B cell (primary cell): ENCODE data around the gene SLC2A4RG. TPM values are rescaled to one million over a fixed set of nuclear protein-coding genes. Genes with fewer than 3 reads are reported as not detected.

Source experiments
- ATAC-seq: fragments of 200-7000 bp; cut with Tn5 transposase; one replicate; pipeline ENCODE4 v1.10.0; 2021; ENCODE audit warnings: low read depth, mild to moderate bottlenecking, moderate number of reproducible peaks, moderate library complexity
- CTCF ChIA-PET: fragments of 350-600 bp; sonication (Branson Sonifier 250); formaldehyde crosslinking; loops from one replicate; lab custom pipeline; 2021; ENCODE audit warnings: antibody characterized with exemption, inconsistent platforms; lab: Charles Lee
- POLR2A ChIA-PET: fragments of 350-600 bp; sonication (Branson Sonifier 250); formaldehyde crosslinking; loops from one replicate; lab custom pipeline; 2021; ENCODE audit warnings: antibody characterized with exemption; lab: Charles Lee
- DNase-seq: peaks from one replicate; pipeline ENCODE4 v3.0.0; 2013
- H2AFZ ChIP-seq: 2 replicates; pipeline ENCODE4 v1.6.1; 2012; ENCODE audit warnings: mild to moderate bottlenecking, low read depth, low read length; ENCODE audit not compliant: insufficient read depth, poor library complexity, severe bottlenecking
- H3K27ac ChIP-seq, 2 donors: 1 replicate in 1 of 2; 2 replicates in 1 of 2; pipeline ENCODE4 v1.5.1; 2012 to 2013; ENCODE audit warnings: low read length in 2 of 2, mild to moderate bottlenecking in 2 of 2, moderate library complexity in 1 of 2
- H3K27me3 ChIP-seq, 4 experiments: fragments of 200-600 bp in 1 of 4; sonication (generic) in 1 of 4; replicated peaks in 1 of 4; 1 replicate in 2 of 4; 2 replicates in 2 of 4; pipeline versions ENCODE4 v1.6.1 to v1.7.0; 2013 to 2016; ENCODE audit warnings: low read length in 3 of 4, mild to moderate bottlenecking in 2 of 4, mixed read lengths in 1 of 4, moderate library complexity in 1 of 4; ENCODE audit not compliant: insufficient read depth in 4 of 4, control insufficient read depth in 3 of 4; ENCODE audit errors: control extremely low read depth in 1 of 4
- H3K36me3 ChIP-seq, 2 experiments: replicated peaks in 1 of 2; 1 replicate in 1 of 2; 2 replicates in 1 of 2; pipeline versions ENCODE4 v1.6.1 to v1.7.1; 2013; ENCODE audit warnings: low read length in 1 of 2; ENCODE audit not compliant: insufficient read depth in 2 of 2, control insufficient read depth in 1 of 2; ENCODE audit errors: control extremely low read depth in 1 of 2, extremely low read depth in 1 of 2
- H3K4me1 ChIP-seq, 2 donors: fragments of 200-600 bp in 1 of 2; sonication (generic) in 1 of 2; 1 replicate in 1 of 2; 2 replicates in 1 of 2; pipeline versions ENCODE4 v1.5.1 to v1.6.1; 2013 to 2017; ENCODE audit warnings: low read length in 2 of 2; ENCODE audit not compliant: control insufficient read depth in 2 of 2, insufficient read depth in 2 of 2
- H3K4me2 ChIP-seq: replicated peaks from 2 replicates; pipeline ENCODE3; 2012; ENCODE audit warnings: mild to moderate bottlenecking, low read depth, low read length; ENCODE audit not compliant: poor library complexity, severe bottlenecking
- H3K4me3 ChIP-seq, 5 experiments: fragments of 200-600 bp in 1 of 5; sonication (generic) in 1 of 5; 1 replicate in 3 of 5; 2 replicates in 2 of 5; pipeline versions ENCODE4 v1.5.1 to v1.7.0; 2011 to 2016; ENCODE audit warnings: low read length in 4 of 5, mild to moderate bottlenecking in 4 of 5, low read depth in 2 of 5, control low read depth in 1 of 5, moderate library complexity in 1 of 5; ENCODE audit not compliant: insufficient read depth in 1 of 5; ENCODE audit errors: control extremely low read depth in 1 of 5, extremely low read depth in 1 of 5
- H3K79me2 ChIP-seq: fragments of 200-600 bp; sonication (generic); one replicate; pipeline ENCODE4 v1.6.0; 2016; ENCODE audit warnings: low read length; ENCODE audit not compliant: control insufficient read depth, insufficient read depth
- H3K9ac ChIP-seq: fragments of 200-600 bp; sonication (generic); 2 replicates; pipeline ENCODE4 v1.6.1; 2017; ENCODE audit warnings: mild to moderate bottlenecking, low read length, moderate library complexity
- H3K9me3 ChIP-seq, 3 donors: one replicate each; pipeline versions ENCODE4 v1.6.1 to v1.7.1; 2013; ENCODE audit warnings: low read length in 2 of 3; ENCODE audit not compliant: control insufficient read depth in 2 of 3, insufficient read depth in 1 of 3; ENCODE audit errors: control extremely low read depth in 1 of 3
- H4K20me1 ChIP-seq: 2 replicates; pipeline ENCODE4 v1.6.0; 2012; ENCODE audit warnings: mild to moderate bottlenecking, low read length; ENCODE audit not compliant: insufficient read depth, control insufficient read depth, poor library complexity, severe bottlenecking
- H3K27ac Mint-ChIP-seq: one replicate; pipeline ENCODE4 v1.8.0; 2021; ENCODE audit warnings: mixed read lengths
- H3K27me3 Mint-ChIP-seq: one replicate; pipeline ENCODE4 v1.8.0; 2021; ENCODE audit warnings: mixed read lengths
- H3K4me1 Mint-ChIP-seq: one replicate; pipeline ENCODE4 v1.8.0; 2021; ENCODE audit warnings: mixed read lengths
- H3K4me3 Mint-ChIP-seq: one replicate; pipeline ENCODE4 v1.8.0; 2021; ENCODE audit warnings: mixed read lengths
- H3K9me3 Mint-ChIP-seq: one replicate; pipeline ENCODE4 v1.8.0; 2022; ENCODE audit warnings: mixed read lengths; ENCODE audit not compliant: insufficient read depth
- EZH2 ChIP-seq: IDR thresholded peaks from 2 replicates; pipeline ENCODE4 v1.6.1; 2012; ENCODE audit warnings: borderline replicate concordance, low read depth, mild to moderate bottlenecking, moderate library complexity, low read length; ENCODE audit not compliant: insufficient read depth, poor library complexity, severe bottlenecking
- WGBS: methylation state at CpG from one replicate; pipeline ENCODE4 v1.1.5; 2013; ENCODE audit warnings: missing lambda C conversion rate; ENCODE audit not compliant: insufficient coverage; 5-methylcytosine and 5-hydroxymethylcytosine counted together
- intact Hi-C: fragments of 100-400 bp; cut with micrococcal nuclease; formaldehyde crosslinking; loops from one replicate; pipeline ENCODE4 v1.10.0; 2022
- polyA plus RNA-seq: library from polyadenylated mRNA; depleted of rRNA; stranded (reverse); fragments of >200 nt; gene quantifications from 2 replicates; pipeline ENCODE4 v1.2.3, GENCODE V29; 2012
- total RNA-seq, 2 donors: library from RNA; stranded (reverse); fragments of 120-200 nt in 1 of 2; gene quantifications; 1 replicate in 1 of 2; 2 replicates in 1 of 2; pipeline versions ENCODE4 v1.2.3 to v1.2.4, GENCODE V29; 2013 to 2022
- TF ChIP-seq, protein P1 (sequence below): fragments of 200-600 bp; IDR thresholded peaks from one replicate; pipeline ENCODE4 v1.8.0; 2022; ENCODE audit warnings: antibody characterized with exemption, mild to moderate bottlenecking

The SLC2A4RG gene
- total and polyA plus RNA-seq, 2 donors (not counting 1 experiment from before 2014, with no cell fraction given), result 39.7 to 49.4 TPM

DNA sequence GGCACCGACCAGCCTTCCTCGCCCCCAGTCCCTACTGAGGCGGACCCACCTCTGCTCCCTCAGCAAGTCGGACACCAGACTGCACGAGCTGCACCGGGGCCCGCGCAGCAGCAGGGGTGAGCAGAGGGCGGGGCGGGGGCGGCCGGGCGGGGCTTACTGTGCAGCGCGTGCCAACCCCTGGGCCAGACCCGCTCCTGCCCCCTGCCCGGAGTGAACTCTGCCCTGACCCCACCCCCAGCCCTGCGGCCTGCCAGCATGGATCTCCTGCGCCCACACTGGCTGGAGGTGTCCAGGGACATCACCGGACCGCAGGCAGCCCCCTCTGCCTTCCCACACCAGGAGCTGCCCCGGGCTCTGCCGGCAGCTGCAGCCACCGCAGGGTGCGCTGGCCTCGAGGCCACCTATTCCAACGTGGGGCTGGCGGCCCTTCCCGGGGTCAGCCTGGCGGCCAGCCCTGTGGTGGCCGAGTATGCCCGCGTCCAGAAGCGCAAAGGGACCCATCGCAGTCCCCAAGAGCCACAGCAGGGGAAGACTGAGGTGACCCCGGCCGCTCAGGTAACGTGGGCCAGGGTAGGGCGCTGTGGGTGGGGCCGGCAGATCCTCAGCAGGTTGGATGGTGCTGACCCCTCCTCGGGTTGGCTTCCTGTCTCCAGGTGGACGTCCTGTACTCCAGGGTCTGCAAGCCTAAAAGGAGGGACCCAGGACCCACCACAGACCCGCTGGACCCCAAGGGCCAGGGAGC is 1.5 kb upstream of the SLC2A4RG start:
- H3K36me3 ChIP-seq, result peaks cover 0 to 24% of the 10 kb centered on the region in 2 experiments

More for the DNA sequence above, 1.5 kb upstream of the SLC2A4RG start:
- H3K4me2 ChIP-seq, result peak overlapping the region; percentile 93
- H2AFZ ChIP-seq, result no peak overlapping the region
- peak; percentile 11 for ATAC-seq
- WGBS, result 24% methylated on average over 43 of the region's 43 CpGs
- H3K9me3 Mint-ChIP-seq, result no peaks in the 10 kb centered on the region
- H3K27ac ChIP-seq, result no peak overlapping the region
- peak; percentile 63 for DNase-seq
- H3K27ac Mint-ChIP-seq, result peak overlapping the region; percentile 53
- ChIA-PET POLR2A (interaction anchor here (0.6 to 2.5 kb wide), 5 partner anchors 28 to 80 kb away, joined by 3 to 20 read pairs (median 4); partner anchors contain the start of genes ARFRP1 and ZGPAT), CTCF (interaction anchor here (1.0 kb wide), 1 partner anchor 201 kb away, joined by 3 read pairs; the partner anchor contains the start of gene PTK6)
- peak overlapping the region; percentile 80 for H3K4me3 Mint-ChIP-seq
- H3K27me3 Mint-ChIP-seq, result no peaks in the 10 kb centered on the region
- intact Hi-C loops, result loop anchor here (2.0 to 5.0 kb wide), 2 partner anchors 79 to 201 kb away; partner anchors contain the start of genes PTK6 and RTEL1
- peaks cover 27% of the 10 kb centered on the region for H3K79me2 ChIP-seq
- H3K4me1 Mint-ChIP-seq, result peaks cover 22% of the 10 kb centered on the region
- H3K9ac ChIP-seq, result peak overlapping the region; percentile 65
- no peaks in the 10 kb centered on the region for H3K27me3 ChIP-seq
- peak overlapping the region in 4 of 5 experiments; percentile 44 to 54 (median 48) for H3K4me3 ChIP-seq
- peaks cover 42% of the 10 kb centered on the region for H4K20me1 ChIP-seq
- H3K9me3 ChIP-seq, result no peaks in the 10 kb centered on the region
- H3K4me1 ChIP-seq, result peaks cover 35 to 46% of the 10 kb centered on the region in 2 donors
- TF ChIP-seq, protein P1, sequence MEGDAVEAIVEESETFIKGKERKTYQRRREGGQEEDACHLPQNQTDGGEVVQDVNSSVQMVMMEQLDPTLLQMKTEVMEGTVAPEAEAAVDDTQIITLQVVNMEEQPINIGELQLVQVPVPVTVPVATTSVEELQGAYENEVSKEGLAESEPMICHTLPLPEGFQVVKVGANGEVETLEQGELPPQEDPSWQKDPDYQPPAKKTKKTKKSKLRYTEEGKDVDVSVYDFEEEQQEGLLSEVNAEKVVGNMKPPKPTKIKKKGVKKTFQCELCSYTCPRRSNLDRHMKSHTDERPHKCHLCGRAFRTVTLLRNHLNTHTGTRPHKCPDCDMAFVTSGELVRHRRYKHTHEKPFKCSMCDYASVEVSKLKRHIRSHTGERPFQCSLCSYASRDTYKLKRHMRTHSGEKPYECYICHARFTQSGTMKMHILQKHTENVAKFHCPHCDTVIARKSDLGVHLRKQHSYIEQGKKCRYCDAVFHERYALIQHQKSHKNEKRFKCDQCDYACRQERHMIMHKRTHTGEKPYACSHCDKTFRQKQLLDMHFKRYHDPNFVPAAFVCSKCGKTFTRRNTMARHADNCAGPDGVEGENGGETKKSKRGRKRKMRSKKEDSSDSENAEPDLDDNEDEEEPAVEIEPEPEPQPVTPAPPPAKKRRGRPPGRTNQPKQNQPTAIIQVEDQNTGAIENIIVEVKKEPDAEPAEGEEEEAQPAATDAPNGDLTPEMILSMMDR, result no peak
- no peak for TF ChIP-seq EZH2
